Activated CD4-positive, alpha-beta T cell treated with anti-CD3 and anti-CD28 coated beads, Interleukin-2, amount 50 U/mL, for 4 hours (primary cell): ENCODE measurements around the gene FAM222A.

ENCODE experiments used
- DNase-seq, 2 experiments: peaks; one replicate each; pipeline ENCODE4 v3.0.0-alpha.2; 2020

The FAM222A gene

DNA sequence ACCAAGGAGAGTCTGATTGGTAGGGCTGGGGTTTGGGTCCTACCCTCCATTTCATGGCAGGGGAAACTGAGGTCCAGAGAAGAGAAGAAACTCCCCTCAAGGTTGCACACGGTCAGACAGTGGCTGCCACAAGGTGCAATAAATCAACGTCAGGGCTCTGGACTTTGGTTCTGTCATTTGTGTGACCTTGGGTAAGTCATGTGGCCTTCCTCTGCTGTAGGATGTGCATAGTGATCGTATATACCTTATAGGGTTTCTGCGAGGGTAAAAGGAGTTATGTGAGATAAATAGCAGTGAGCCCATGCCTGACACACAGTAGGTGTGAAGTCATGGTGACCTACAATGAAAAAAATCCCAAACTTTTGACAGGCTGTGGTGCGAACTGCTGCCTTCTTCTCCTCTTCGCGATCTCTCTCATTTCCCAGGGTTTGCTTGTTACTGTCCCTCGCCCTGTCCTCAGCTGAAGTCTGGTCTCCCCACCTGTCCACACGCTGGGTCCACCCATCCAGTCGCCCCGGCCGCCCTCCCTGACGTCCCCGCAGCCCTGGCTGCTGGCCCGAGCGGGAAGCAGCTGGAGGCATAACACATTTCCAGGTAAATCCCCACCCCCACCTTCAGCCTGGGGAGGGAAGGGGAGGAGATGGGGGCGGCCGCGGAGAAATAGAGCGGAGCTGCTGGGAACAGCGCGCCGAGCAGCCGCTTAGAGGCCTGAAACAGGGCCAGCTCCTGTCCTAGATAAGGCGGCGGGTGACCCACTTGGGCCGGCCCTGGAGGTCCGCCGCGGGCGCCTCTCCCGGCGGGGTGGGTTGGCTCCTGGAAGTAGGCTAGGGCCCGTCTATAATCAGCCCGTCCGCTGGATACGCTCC is 1.8 kb upstream of the FAM222A start:
- DNase-seq, result no peak

GRCh38 chr12:109714141-109714912 is 702 bp downstream of the FAM222A start:
- DNase-seq, result peak; percentile 39 to 43

DNA sequence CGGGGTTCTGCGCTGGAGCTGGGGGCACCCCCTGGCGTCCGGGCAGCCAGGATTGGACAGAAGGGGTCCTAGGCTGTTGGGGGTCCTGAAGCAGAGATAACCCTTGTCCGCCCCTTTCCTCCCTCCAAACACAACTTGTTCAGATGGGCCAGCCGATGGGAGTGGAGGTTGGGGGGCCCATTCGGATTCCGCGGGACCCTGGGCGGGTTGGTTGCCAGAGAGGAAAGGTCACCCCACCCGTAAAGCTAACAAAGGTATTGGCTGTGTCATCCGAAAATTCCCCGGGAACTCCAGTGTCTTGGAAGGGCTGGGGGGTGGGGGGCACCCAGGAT is 1.3 kb downstream of the FAM222A start:
- DNase-seq, result no peak

DNA sequence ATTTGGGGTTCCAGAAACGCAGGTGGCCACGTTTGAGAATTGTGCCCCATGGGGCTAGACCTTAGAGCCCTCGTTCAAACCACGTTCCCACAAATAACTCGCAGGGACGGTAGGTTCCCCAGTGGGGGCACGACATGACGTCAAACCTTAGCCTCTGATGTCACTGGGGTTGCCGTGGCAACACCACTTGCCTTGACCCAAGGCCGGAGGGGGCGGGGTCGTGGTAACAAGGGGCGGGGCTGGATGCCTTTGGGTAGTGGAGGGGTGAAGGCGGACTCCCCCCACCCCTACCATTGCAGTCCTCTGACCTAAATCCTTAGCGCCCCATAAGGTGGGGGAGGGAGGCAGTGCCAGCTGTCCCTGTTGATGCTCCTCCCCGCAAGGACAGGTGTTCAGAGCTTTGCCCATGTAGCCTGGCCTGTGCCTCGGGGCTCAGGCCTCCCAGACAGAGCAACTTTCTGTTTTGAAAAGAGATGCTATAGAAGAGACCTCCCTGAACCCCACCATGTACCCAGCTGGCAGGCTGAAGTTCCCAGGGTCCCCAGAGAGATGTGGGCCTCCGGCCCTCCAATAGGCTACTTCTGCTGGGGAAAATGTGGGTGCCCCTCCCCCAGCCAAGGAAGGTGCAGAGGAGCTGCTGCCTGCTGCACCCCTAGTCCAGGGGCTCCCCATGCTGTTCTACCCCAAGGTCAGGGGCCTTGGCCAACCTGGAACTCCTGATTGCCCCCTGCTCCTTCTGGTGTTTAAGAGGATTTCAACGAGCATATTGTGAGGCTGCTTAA is 1.9 kb downstream of the FAM222A start:
- DNase-seq, result no peak

- DNase-seq, result no peak
Measured at GRCh38 chr12:109716092-109716479, 2.5 kb downstream of the FAM222A start.

DNA sequence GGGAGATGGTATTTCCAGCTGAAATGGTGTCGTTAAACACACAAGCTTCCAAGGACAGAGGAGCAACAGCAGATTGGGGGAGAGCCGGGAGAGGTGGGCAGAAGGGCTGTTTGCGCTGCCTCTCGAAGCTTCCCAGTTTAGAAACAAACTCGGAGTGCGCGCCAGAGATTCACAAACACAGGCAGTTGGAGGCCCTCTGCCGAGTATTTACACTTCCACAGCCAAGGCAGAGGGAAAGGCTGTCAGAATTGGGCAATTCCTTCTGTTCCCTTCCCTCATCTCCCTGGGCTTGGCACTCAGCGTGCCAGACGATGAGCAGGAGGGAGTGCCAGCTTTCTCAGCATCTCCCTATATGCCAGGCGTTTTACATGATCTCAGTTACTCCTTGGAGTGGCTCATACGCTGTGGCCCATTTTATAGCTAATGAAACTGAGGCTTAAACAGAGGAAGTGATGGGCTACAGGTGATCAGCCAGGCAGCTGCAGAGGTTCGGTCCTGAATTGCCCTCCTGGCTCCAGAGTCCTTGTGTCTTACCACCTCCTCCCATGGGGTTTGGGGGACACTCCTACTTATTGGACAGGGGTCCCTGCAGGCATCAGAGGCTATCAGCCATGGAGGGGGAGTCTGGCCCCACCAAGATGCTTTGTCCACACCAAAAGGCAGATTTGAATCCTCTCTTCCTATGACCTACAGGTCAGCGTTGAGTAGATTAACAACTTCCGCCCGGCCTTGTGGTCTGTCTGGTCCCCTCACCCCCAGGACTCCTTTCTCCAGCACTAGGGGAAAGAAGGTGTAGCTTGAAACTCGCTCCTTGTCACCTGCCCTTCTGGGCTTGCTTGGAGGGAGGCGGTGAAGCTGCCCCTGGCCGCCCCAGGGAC is 3.1 kb downstream of the FAM222A start:
- DNase-seq, result no peak

DNA sequence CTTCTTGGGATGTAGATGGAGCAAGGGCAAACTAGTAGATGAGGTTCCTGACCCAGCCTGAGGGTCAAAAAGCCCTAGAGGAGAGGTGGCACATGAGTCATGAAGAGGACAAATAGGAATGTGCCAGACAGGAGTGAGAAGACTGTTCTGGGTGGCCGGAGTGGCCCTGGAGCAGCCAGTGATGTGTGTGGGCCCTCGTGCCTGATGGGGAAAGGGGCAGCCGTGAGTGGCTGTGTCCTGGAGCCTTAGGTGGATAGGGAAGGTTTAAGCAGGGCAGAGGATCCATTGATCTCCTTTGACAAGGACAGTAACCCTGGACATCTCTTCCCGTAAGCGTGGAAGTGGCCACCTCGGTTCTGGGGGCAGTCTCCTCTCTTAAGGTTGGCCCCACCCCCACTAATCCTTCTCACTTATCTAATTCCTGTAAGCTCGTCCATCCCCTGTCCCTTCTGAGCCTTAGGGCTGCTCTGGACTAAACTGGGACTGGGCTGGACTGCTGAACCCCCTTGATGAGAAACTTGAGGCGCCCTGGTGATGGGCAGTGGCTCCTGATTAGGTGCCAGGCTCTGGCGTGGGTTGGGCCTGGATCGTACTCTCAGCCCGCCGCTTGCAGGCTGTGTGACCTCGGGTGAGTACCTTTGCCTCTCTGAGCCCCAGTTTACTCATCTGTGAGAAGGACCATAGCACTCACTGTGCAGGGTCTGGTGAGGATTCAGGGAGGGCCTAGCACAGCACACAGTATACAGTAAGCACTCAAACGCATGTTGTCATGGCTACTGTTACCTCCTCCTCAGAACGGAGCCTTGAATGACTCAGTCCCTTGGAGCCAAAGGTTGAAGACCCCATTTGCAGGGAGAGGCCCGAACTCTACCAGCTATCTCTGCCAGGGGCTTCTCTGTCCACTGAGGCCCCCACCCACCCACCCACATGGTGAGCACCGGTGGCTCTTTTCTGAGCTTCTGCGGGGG is 4.0 kb downstream of the FAM222A start:
- no peak for DNase-seq

- DNase-seq, result no peak
Measured at GRCh38 chr12:109718390-109718789, 4.8 kb downstream of the FAM222A start.

GRCh38 chr12:109719123-109720022 is 5.7 kb downstream of the FAM222A start:
- no peak for DNase-seq

- no peak for DNase-seq
Measured at GRCh38 chr12:109720152-109720856, 6.7 kb downstream of the FAM222A start.

GRCh38 chr12:109720857-109721189 is 7.2 kb downstream of the FAM222A start:
- DNase-seq, result no peak

- DNase-seq, result no peak
Measured at GRCh38 chr12:109721276-109721675, 7.7 kb downstream of the FAM222A start.

DNA sequence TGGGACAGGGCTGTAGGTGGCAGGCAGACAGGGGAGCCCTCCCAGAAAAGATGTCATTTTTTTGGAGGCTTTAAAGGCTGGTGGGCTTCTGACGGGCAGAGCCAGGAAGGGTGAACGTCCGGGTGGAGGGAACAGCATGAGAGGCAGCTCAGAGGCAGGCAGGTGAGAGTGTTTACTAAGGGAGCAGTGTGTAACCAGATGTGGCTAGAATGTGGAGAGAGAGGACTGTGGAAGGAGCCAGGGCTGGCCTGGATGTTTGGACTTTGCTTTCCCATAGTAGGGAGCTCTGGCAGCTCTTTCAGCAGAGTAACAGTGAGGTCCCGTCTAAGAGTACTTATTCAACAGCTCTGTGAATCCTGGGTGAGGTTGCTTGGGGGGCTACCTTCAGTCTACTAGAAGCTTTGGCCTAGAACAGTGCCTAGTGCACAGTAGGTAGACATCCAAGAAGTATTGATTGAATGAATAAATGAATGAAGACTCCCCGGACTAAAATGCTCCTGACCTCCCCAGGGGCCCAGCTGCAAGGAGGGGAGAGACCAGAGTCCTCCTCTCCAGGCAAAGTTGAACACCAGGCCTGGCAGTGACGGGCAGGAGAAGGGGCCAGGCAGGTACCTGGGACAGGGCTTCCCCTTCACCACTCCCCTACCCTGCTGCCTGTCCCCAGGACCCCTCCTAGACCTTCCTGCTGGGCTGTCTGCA is 8.5 kb downstream of the FAM222A start:
- no peak for DNase-seq

DNA sequence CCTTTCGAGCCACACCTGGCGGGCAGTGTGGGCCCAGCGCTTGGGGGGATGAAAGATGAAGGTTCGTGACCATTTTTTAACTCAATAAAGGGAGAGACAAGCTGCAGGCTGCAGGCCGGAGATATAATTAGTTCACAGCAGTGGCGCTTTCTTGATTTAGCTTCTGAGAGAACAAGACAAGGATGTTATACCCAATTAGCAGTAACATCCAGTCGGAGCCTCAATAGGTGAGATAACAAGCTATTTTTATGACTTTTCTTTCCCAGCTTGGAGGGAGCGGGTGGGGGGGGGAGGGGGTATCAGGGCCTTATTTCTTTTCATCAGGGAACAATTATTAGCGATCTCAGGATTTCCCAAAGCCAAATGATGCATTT is 9.1 kb downstream of the FAM222A start:
- no peak for DNase-seq

GRCh38 chr12:109723311-109723881 is 9.8 kb downstream of the FAM222A start:
- DNase-seq, result no peak

DNA sequence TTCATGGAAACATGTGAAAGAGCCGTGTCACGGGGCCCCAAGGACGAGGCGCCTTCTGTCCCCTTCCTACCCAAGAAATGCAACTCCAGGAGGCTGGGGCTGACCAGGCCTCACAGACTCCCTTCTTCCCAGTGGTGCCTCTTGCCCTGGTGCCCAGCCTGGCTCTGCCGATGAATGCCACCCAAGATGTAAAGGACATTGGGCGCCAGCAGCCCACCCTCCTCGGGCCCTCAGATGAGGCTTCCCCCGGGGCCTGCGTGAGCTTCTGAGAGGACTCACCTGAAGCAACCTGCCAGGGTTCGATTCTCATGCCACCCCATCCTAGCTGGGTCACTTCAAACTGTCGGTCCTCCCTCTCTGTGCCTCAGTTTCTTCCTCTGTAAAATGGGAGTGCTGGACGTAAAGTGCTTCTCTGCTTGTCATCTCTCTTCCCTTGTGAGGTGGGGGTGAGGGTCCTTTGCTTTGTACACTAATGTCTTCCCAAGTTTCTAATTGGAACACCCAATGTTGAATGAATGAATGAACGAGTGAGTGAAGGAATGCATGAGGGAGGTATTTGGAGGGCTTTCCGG is 10.8 kb downstream of the FAM222A start:
- no peak for DNase-seq

DNA sequence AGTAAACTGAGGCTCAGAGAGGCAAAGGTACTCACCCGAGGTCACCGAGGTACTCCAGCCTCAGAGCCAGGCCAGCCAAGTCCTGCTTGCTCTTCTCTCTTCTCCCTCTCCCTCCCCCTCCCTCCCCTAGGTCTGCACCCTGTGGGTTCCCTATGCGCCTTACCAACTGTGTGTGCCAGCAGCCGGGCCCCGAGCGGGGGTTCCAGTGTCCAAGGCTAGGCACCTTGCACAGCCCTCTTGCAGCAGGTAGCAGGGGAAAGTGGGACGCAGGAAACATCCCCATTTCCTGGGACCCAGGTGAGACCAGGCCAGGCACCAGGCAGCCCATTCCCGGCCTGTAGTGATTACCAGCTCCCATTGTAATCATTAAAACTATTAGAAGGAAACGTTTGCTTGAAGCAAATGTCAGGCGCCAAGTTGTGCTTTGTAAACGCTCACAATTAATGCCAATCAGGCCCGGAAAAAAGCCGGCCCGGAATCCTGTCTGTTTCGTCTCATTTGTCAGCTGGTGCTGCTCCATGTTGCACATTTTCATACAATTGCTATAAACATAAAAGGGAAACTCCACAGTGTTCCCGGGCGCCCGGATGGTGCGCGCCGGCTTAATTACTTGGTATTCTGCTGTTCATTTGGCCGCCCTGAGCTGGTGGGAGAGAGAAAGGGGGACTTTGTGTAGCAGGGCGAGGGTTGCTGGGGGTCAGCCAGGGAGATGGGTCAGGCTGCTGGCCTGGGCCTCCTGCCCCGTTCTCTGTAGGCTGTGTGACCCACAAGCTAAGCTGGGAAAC is 11.9 kb downstream of the FAM222A start:
- DNase-seq, result no peak
